Stimulated activated CD4-positive, alpha-beta T cell treated with anti-CD3 and anti-CD28 coated beads, Interleukin-1b, Interleukin-23, amount 100 ng/mL, for 4 hours (primary cell): ENCODE results near the gene COLEC11.

ENCODE experiments used
- DNase-seq, 2 donors: peaks; one replicate each; pipeline ENCODE4 v3.0.0-alpha.2; 2020; ENCODE audit warnings: low read depth in 2 of 2

COLEC11 gene

GRCh38 chr2:3585261-3586109 lies 9.4 kb upstream of the COLEC11 start:
- no peak for DNase-seq

GRCh38 chr2:3586220-3586619 lies 8.7 kb upstream of the COLEC11 start:
- DNase-seq = no peak

- DNase-seq = no peak
Measured at GRCh38 chr2:3587021-3587420, 7.9 kb upstream of the COLEC11 start.

- DNase-seq = no peak
Measured at GRCh38 chr2:3587432-3587831, 7.5 kb upstream of the COLEC11 start.

GRCh38 chr2:3588084-3588483 lies 6.8 kb upstream of the COLEC11 start:
- DNase-seq = no peak

- no peak for DNase-seq
Measured at GRCh38 chr2:3589086-3589485, 5.8 kb upstream of the COLEC11 start.

- no peak for DNase-seq
Measured at GRCh38 chr2:3595404-3595803, 492 bp downstream of the COLEC11 start.

GRCh38 chr2:3595985-3596384 lies 1.1 kb downstream of the COLEC11 start:
- DNase-seq = no peak

- no peak for DNase-seq
Measured at GRCh38 chr2:3596901-3597417, 2.0 kb downstream of the COLEC11 start.

- no peak for DNase-seq
Measured at GRCh38 chr2:3597567-3597966, 2.7 kb downstream of the COLEC11 start.

- no peak for DNase-seq
Measured at GRCh38 chr2:3598197-3598910, 3.4 kb downstream of the COLEC11 start.

GRCh38 chr2:3598912-3599854 lies 4.3 kb downstream of the COLEC11 start:
- no peak for DNase-seq

- DNase-seq = no peak
Measured at GRCh38 chr2:3600256-3600855, 5.4 kb downstream of the COLEC11 start.

- DNase-seq = no peak
Measured at GRCh38 chr2:3601561-3602271, 6.8 kb downstream of the COLEC11 start.

GRCh38 chr2:3602553-3603339 lies 7.8 kb downstream of the COLEC11 start:
- DNase-seq = no peak

GRCh38 chr2:3603536-3604206 lies 8.8 kb downstream of the COLEC11 start:
- no peak for DNase-seq

GRCh38 chr2:3604207-3604877 lies 9.4 kb downstream of the COLEC11 start:
- DNase-seq = no peak
